ENCODE data around the gene KNDC1. TPM values are rescaled to one million over a fixed set of nuclear protein-coding genes. Genes with fewer than 3 reads are reported as not detected.

KNDC1 gene
- total RNA-seq, 1 donor from 2014 or later: not detected

DNA sequence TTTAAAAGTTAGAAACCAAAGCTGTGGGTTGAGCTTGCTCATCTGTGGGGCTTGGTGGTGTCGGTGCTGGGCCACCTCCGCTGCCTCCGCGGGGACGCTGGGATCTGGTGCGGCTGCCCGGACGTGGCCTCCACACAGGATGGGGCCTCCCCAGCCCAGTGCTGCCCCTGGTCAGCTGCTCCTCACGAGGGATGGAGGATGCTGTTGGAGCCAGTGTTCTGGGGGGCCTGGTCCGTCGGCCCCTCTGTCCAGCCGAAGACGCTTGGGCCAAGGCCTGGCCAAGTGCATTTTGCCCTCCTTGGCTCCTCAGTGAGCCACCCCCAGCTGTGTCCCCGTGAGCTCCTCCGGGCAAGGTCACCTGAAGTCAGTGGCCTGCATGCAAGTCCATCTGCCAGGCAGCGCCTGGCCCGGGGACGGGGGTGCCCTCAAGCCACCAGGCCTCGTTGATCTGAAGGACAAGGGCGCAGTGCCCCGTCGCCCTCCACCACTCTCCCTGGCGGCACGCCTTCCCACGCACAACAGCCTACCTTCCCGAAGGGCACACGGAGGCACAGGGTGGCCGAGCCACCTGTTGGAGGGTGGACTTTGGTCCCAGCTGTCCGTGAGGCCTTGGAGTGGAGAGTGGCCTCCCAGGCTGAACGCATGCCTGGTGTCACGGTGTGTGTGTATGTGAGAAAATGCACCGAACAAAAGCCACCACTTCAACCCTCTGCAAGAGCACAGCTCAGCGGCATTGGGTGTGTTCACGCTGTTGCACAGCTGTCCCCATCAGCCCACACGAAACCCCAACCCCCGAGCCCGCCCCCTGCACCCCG is 27.3 kb downstream of the KNDC1 start:
- TF ChIP-seq, protein P1, sequence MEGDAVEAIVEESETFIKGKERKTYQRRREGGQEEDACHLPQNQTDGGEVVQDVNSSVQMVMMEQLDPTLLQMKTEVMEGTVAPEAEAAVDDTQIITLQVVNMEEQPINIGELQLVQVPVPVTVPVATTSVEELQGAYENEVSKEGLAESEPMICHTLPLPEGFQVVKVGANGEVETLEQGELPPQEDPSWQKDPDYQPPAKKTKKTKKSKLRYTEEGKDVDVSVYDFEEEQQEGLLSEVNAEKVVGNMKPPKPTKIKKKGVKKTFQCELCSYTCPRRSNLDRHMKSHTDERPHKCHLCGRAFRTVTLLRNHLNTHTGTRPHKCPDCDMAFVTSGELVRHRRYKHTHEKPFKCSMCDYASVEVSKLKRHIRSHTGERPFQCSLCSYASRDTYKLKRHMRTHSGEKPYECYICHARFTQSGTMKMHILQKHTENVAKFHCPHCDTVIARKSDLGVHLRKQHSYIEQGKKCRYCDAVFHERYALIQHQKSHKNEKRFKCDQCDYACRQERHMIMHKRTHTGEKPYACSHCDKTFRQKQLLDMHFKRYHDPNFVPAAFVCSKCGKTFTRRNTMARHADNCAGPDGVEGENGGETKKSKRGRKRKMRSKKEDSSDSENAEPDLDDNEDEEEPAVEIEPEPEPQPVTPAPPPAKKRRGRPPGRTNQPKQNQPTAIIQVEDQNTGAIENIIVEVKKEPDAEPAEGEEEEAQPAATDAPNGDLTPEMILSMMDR (IDR thresholded peaks at IDR 0.05): no peak
- H3K27me3 Mint-ChIP-seq (ENCODE audit: unreplicated experiment): peaks cover 5% of the 10 kb centered on the region
- H3K4me1 Mint-ChIP-seq (ENCODE audit: unreplicated experiment): no peaks in the 10 kb centered on the region
- no peak for DNase-seq (ENCODE audit: extremely low spot score, unreplicated experiment)
- H3K27ac Mint-ChIP-seq (ENCODE audit: unreplicated experiment): no peak overlapping the region
- no peaks in the 10 kb centered on the region for H3K36me3 Mint-ChIP-seq (ENCODE audit: unreplicated experiment)
- peaks cover 7% of the 10 kb centered on the region for H3K9me3 Mint-ChIP-seq (ENCODE audit: unreplicated experiment)
- no peak overlapping the region for H3K4me3 Mint-ChIP-seq (ENCODE audit: unreplicated experiment)

DNA sequence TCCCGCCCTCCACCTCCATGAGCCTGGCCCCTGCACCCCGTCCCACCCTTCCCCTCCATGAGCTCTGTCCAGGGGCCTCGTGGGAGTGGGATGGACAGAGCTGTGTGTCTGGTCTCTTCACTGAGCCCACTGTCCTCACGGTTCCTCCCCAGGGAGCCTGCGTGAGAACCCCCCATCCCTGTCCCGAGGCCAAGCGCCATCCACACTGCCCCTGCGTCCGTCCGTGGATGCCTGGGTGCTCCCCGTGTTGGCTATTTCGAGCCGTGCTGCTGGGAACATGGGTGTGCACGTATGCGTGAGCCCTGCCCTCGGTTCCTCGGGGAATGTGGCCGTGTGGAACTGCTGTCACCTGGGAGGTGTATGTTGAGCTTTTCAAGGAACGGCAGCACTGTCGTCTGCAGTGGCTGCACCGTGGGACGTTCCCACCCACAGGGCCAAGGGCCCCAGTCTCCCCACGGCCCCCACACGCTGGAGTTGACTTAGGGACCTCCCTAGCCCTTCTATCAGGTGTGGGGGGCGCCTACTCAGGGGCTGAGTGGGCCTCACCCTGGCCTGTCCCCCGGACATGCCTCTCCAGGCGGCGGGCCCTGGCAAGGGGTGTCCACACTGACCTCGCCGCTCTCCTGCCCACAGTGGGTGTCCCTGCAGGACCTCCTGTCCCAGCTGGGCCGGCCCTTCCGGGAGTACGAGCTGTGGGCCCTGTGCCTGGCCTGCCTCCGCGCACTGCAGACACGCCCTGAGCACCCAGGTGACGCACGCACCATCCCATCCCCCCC is 28.1 kb downstream of the KNDC1 start:
- no peaks in the 10 kb centered on the region for H3K4me1 Mint-ChIP-seq (ENCODE audit: unreplicated experiment)
- H3K27ac Mint-ChIP-seq (ENCODE audit: unreplicated experiment): no peak overlapping the region
- peaks cover 11% of the 10 kb centered on the region for H3K9me3 Mint-ChIP-seq (ENCODE audit: unreplicated experiment)
- H3K4me3 Mint-ChIP-seq (ENCODE audit: unreplicated experiment): no peak overlapping the region
- H3K36me3 Mint-ChIP-seq (ENCODE audit: unreplicated experiment): no peaks in the 10 kb centered on the region
- TF ChIP-seq, protein P1 (IDR thresholded peaks at IDR 0.05): no peak
- peaks cover 7% of the 10 kb centered on the region for H3K27me3 Mint-ChIP-seq (ENCODE audit: unreplicated experiment)
- DNase-seq (ENCODE audit: extremely low spot score, unreplicated experiment): no peak

DNA sequence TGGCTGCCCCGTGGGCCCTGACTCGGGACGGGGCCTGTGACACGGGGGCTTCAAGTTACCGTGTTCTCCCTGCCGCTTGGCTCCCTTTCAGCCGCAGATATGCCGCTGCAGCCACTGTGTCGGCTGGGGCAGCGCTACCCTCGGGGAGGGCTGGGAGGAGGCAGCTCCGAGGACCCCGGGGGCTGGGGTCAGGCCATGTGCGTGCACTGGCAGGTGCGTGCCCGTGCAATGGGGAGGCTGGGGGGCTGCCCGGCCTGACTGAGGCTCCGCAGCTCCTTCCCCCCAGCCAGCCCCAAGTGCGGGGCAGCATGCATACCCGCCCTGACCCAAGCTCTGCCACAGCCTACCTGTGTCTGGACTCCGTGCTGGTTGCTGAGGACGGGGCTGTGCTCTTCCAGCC is 29.2 kb downstream of the KNDC1 start:
- Mint-ChIP-seq H3K4me1 (ENCODE audit: unreplicated experiment) (no peaks in the 10 kb centered on the region), H3K9me3 (ENCODE audit: unreplicated experiment) (peaks cover 21% of the 10 kb centered on the region), H3K36me3 (ENCODE audit: unreplicated experiment) (no peaks in the 10 kb centered on the region), H3K27ac (ENCODE audit: unreplicated experiment) (no peak overlapping the region), H3K27me3 (ENCODE audit: unreplicated experiment) (peaks cover 16% of the 10 kb centered on the region), H3K4me3 (ENCODE audit: unreplicated experiment) (no peak overlapping the region)
- TF ChIP-seq, protein P1 (IDR thresholded peaks at IDR 0.05): no peak
- no peak for DNase-seq (ENCODE audit: extremely low spot score, unreplicated experiment)

DNA sequence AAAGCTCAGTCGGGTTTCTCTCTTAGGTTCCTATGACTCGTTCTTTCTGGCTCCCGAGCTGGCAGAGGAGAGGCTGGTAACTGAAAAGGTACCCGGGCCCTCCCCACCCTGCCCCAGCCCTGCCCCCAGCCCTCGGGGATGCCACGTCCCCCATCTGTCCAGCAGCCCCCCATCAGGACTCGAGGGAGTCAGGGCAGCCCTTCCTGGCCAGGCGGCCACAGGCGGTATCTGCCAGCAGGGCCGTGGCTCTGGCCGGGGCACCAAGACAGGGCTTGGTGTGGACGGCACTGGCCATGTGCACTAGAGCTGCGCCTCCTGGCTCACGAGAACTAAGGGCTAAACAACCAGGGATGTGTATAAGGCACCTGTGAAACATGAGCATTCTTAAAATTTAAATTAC is 29.7 kb downstream of the KNDC1 start:
- H3K4me3 Mint-ChIP-seq (ENCODE audit: unreplicated experiment): no peak overlapping the region
- no peak overlapping the region for H3K27ac Mint-ChIP-seq (ENCODE audit: unreplicated experiment)
- no peaks in the 10 kb centered on the region for H3K36me3 Mint-ChIP-seq (ENCODE audit: unreplicated experiment)

More for the DNA sequence above, 29.7 kb downstream of the KNDC1 start:
- DNase-seq (ENCODE audit: extremely low spot score, unreplicated experiment): no peak
- TF ChIP-seq, protein P1 (IDR thresholded peaks at IDR 0.05): no peak
- H3K27me3 Mint-ChIP-seq (ENCODE audit: unreplicated experiment): peaks cover 16% of the 10 kb centered on the region
- no peaks in the 10 kb centered on the region for H3K4me1 Mint-ChIP-seq (ENCODE audit: unreplicated experiment)
- H3K9me3 Mint-ChIP-seq (ENCODE audit: unreplicated experiment): peaks cover 21% of the 10 kb centered on the region

All from osteocyte (in vitro differentiated cells).